Bronchial epithelial cell (primary cell): ENCODE data around the gene TGIF2. TPM values are rescaled to one million over a fixed set of nuclear protein-coding genes. Genes with fewer than 3 reads are reported as not detected.
"Not testable (repeated sequence)": the region's sequence is repeated elsewhere in the genome, so short reads cannot be mapped to it uniquely, and the experiment has no call there.

ENCODE experiments used
- DNase-seq: peaks from one replicate; pipeline ENCODE4 v3.0.0-alpha.2; 2010; ENCODE audit warnings: low read depth
- FAIRE-seq: peaks from 2 replicates; lab custom pipeline; 2011; peaks lifted over from hg19 to GRCh38; lab: Jason Lieb, UNC
- H3K27me3 ChIP-seq: 2 replicates; pipeline ENCODE4 v1.5.1; 2011; ENCODE audit warnings: low read length; ENCODE audit not compliant: control insufficient read depth, insufficient read depth
- H3K36me3 ChIP-seq: 2 replicates; pipeline ENCODE4 v1.5.1; 2011; ENCODE audit warnings: low read length; ENCODE audit not compliant: control insufficient read depth, insufficient read depth
- H3K4me3 ChIP-seq: 2 replicates; pipeline ENCODE4 v1.5.1; 2011; ENCODE audit warnings: mild to moderate bottlenecking, low read depth, low read length, control low read depth
- total RNA-seq: library from RNA; depleted of rRNA; stranded (reverse); fragments of >200 nt; gene quantifications from 2 replicates; pipeline ENCODE4 v1.2.1, GENCODE V29; 2014
- TF ChIP-seq, protein P1 (sequence below): IDR thresholded peaks from 2 replicates; pipeline ENCODE4 v1.5.1; 2011; ENCODE audit warnings: mild to moderate bottlenecking, moderate library complexity, low read length, control low read depth, inconsistent platforms; ENCODE audit not compliant: insufficient read depth, severe bottlenecking

The TGIF2 gene
- total RNA-seq, 1 donor from 2014 or later = 8.2 TPM

GRCh38 chr20:36632147-36632486 lies 58.7 kb downstream of the TGIF2 start:
- Histone ChIP-seq H3K36me3 (no peaks in the 10 kb centered on the region), H3K4me3 (no peak overlapping the region), H3K27me3 (no peaks in the 10 kb centered on the region)
- no peak for DNase-seq
- TF ChIP-seq, protein P1, sequence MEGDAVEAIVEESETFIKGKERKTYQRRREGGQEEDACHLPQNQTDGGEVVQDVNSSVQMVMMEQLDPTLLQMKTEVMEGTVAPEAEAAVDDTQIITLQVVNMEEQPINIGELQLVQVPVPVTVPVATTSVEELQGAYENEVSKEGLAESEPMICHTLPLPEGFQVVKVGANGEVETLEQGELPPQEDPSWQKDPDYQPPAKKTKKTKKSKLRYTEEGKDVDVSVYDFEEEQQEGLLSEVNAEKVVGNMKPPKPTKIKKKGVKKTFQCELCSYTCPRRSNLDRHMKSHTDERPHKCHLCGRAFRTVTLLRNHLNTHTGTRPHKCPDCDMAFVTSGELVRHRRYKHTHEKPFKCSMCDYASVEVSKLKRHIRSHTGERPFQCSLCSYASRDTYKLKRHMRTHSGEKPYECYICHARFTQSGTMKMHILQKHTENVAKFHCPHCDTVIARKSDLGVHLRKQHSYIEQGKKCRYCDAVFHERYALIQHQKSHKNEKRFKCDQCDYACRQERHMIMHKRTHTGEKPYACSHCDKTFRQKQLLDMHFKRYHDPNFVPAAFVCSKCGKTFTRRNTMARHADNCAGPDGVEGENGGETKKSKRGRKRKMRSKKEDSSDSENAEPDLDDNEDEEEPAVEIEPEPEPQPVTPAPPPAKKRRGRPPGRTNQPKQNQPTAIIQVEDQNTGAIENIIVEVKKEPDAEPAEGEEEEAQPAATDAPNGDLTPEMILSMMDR = no peak
- FAIRE-seq = no peak

GRCh38 chr20:36632487-36633284 lies 59.3 kb downstream of the TGIF2 start:
- no peaks in the 10 kb centered on the region for H3K36me3 ChIP-seq
- FAIRE-seq = no peak
- no peak for DNase-seq
- H3K27me3 ChIP-seq = no peaks in the 10 kb centered on the region
- TF ChIP-seq, protein P1 = no peak
- no peak overlapping the region for H3K4me3 ChIP-seq

DNA sequence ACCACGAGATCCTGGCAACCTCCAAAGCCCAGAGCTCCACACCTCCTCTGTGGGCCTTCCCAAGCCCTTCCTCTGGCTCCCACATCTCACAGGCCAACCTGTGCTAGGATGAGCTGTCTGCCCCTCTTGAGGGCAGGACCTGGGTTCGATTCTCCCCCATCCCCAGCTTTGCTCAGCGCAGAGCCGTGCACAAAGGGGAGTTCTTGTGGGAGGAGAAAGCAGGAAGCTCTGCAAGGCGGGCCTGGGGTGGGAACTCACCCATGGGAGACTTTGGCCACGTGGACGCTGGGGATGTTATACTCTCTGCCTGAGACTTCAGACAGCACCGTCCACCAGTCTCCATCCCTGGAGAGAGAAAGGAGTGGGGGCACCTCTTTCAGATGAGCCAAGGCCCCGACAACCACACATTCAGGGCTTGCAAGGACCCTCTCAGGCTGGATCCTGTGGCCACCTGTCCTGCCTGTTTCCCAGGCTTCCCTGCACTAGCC lies 59.9 kb downstream of the TGIF2 start:
- Histone ChIP-seq H3K4me3 (no peak overlapping the region), H3K27me3 (no peaks in the 10 kb centered on the region), H3K36me3 (no peaks in the 10 kb centered on the region)
- TF ChIP-seq, protein P1 = no peak
- FAIRE-seq = no peak
- DNase-seq = no peak

DNA sequence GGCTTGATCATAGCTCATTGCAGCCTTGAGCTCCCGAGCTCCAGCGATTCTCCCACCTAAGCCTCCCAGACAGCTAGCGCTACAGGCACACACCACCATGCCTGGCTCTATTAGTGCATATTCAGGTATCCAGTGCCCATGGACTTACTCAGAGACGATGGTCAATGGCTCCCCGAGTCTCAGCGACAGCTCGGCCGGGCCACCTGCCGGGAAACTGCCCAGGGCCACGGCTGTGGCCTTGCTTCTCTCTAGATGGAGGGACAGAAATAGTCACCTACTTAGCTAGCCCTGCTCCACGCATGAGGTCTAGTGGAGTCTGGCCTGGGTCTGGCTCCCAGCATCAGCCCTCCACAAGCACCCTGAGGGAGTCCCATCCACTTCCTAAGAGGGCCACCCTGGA lies 60.9 kb downstream of the TGIF2 start:
- Histone ChIP-seq H3K36me3 (no peaks in the 10 kb centered on the region), H3K4me3 (no peak overlapping the region), H3K27me3 (no peaks in the 10 kb centered on the region)
- DNase-seq (no peak), FAIRE-seq (no peak)
- TF ChIP-seq, protein P1 = no peak

GRCh38 chr20:36638876-36639400 lies 65.5 kb downstream of the TGIF2 start:
- not testable (repeated sequence) for DNase-seq, H3K27me3 ChIP-seq, H3K4me3 ChIP-seq, H3K36me3 ChIP-seq, FAIRE-seq

GRCh38 chr20:36641506-36641843 lies 68.1 kb downstream of the TGIF2 start:
- FAIRE-seq = no peak
- H3K36me3 ChIP-seq = no peaks in the 10 kb centered on the region
- no peak overlapping the region for H3K4me3 ChIP-seq
- TF ChIP-seq, protein P1 = no peak
- no peak for DNase-seq
- no peaks in the 10 kb centered on the region for H3K27me3 ChIP-seq
